ENCODE data around the gene EEPD1.

Gene EEPD1

GRCh38 chr7:36344622-36345021 lies 191.6 kb downstream of the EEPD1 start:
- no peak for DNase-seq

DNA sequence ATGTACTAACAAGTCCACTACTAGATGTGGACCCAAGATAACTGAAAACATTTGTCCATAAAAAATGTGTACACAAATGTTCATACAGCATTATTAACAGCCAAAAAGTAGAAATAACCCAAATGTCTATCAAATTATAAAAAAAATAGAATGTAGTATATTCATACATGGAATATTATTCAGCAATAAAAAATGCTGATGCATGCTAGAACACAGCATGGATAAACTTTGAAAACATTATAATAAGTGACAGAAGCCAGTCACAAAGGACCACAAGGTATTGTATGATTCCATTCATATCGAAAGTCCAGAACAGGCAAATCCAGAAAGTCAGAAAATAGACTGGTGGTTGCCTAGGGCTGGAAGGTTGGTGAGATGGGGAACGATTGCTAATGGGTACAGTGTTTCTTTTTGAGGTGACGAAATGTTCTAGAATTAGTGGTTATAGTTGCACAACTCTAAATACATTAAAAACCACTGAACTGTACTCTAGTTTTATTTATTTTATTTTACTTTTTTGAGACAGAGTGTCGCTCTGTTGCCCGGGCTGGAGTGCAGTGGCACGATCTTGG lies 193.3 kb downstream of the EEPD1 start:
- DNase-seq, result no peak

- DNase-seq, result peak; percentile 61
Observed at GRCh38 chr7:36348256-36348655, 195.2 kb downstream of the EEPD1 start.

DNA sequence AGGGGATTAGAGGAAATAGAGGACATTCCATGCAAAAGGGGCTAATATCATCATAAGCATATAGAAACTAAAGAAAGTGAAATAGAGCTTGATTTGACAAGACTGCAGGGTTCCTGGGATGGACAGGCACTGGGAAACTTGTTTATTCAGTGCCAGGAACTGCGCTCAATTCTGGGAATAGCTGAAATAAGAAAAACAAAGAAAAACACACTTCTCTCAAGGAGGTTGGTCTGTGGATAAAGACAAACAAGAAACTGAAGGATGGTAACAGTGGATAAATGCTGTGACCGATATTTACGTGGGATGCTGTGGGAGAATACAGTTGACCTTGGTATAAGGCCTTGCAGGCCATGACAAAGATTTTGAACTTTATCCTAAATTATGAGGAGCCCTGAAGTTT lies 195.7 kb downstream of the EEPD1 start:
- DNase-seq, result no peak

GRCh38 chr7:36349626-36350025 lies 196.6 kb downstream of the EEPD1 start:
- DNase-seq, result no peak
